Hair follicle dermal papilla cell (primary cell): ENCODE results near the gene TMEM202. TPM values are rescaled to one million over a fixed set of nuclear protein-coding genes. Genes with fewer than 3 reads are reported as not detected.

Source experiments
- total RNA-seq: library from RNA; depleted of rRNA; stranded (reverse); fragments of >200 nt; gene quantifications from 2 replicates; pipeline ENCODE4 v1.2.3, GENCODE V29; 2012

The TMEM202 gene, protein sequence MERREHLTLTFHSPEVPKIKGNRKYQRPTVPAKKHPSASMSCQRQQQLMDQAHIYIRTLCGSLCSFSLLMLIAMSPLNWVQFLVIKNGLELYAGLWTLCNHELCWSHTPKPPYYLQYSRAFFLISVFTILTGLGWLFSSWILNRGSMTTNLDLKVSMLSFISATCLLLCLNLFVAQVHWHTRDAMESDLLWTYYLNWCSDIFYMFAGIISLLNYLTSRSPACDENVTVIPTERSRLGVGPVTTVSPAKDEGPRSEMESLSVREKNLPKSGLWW
- not detected in 2 replicates for total RNA-seq

DNA sequence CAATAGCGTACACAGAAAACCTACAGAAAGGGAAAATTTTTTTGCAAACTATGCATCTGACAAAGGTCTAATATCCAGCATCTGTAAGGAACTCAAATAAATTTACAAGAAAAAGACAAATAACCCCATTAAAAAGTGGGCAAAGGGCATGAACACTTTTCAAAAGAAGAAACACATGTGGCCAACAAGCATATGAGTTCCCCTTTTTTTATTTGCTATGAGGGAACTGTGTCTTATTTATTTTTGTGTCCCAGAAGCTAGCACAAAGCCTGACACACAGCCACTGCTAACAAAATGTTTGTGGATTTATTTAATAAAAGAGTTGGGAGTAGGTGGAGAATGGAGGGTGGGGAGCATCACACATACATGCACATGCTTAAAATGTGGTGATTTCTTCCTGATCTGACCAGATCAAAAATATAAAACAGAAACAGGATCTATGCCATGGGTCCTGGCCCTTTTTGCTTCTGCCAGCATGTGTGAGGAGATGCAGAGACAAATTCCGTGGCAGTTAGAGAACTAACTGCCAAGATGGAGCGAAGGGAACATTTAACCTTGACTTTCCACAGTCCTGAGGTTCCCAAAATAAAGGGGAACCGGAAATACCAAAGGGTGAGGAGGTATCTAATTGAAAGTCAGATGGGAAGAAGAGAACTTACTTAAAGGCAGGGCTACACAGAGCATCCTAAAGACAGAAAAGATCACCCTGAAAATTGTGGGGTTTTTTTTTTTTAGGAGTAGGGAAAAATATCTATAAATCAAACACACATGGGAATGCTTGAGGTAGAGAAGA, at the start of gene TMEM202:
Gene TMEM202 (plus strand): TSS at position 510 of the 793 bp plus-strand sequence. CDS start 22 bp downstream, at position 532.

DNA sequence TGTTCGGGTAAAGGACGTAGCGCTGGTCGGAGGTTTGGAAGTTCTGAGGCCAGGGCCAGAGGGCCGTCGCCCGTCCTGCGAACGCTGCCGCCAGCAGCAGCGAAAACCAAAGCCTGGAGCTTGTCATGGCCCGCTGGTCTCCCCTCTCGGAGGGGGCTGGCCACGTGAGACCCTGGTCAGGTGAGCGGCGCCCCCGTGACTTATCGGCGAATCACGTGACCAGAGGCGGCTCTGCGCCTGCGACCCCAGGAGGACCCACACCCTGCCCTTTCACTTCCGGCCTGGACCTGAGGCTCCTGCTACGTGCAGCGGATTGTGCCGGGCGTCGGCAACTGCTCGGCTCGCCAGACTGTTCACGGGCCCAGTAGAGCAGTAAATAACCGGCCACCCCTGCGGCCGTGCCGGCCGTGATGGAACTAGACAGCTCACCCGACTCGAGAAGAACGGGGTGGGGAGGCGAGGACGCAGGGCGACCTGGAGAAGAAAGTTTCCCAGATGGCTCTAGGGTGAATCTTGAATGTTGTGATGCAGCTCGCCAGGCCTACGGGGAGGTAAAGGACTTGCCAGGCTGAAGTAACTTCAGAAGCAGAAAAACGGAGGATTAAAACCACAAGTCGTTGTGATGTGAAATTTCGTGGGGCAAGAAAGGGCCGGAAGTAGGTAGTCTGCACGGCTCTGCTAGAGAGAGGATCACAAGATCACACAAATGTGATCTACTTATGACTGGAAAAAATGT, 22.1 kb upstream of the TMEM202 start, which contains the start of gene HEXA:
Gene HEXA (minus strand): TSS at position 169 of the 736 bp plus-strand sequence. CDS start 42 bp downstream, at position 127.

Other genes starting within 250 kb of the TMEM202 start
- gene GRAMD2A, start 200.5 kb upstream of the TMEM202 start, total RNA-seq: 0.32 and 0.61 TPM in 2 replicates
- 2,153 and 2,968 TPM in 2 replicates for gene PKM, start 167.1 kb upstream of the TMEM202 start, total RNA-seq
- gene PARP6, start 125.8 kb upstream of the TMEM202 start, total RNA-seq: 31.7 and 35.2 TPM in 2 replicates
- gene CELF6, start 78.1 kb upstream of the TMEM202 start, total RNA-seq: 0.16 and 0.36 TPM in 2 replicates
- 86.3 and 97.0 TPM in 2 replicates for gene HEXA, start 22.3 kb upstream of the TMEM202 start, total RNA-seq
- 41.0 and 58.9 TPM in 2 replicates for gene ARIH1, start 76.0 kb downstream of the TMEM202 start, total RNA-seq